SK-N-SH (cell line): Measurements from ENCODE around the gene BEND3.

Experiments
- CHD2 ChIP-seq: fragments of 150-350 bp; IDR thresholded peaks from 2 replicates; pipeline ENCODE4 v1.6.1; 2018; ENCODE audit warnings: low read length; ENCODE audit not compliant: partially characterized antibody
- JUND ChIP-seq: IDR thresholded peaks from 2 replicates; pipeline ENCODE4 v1.4.0; 2012
- POLR2AphosphoS5 ChIP-seq: IDR thresholded peaks from 2 replicates; pipeline ENCODE4 v1.6.1; 2012; ENCODE audit warnings: low read depth, low read length
- TAF1 ChIP-seq: IDR thresholded peaks from 2 replicates; pipeline ENCODE4 v1.6.1; 2012; ENCODE audit warnings: low read depth, mild to moderate bottlenecking, low read length, moderate library complexity, borderline replicate concordance
- YY1 ChIP-seq: IDR thresholded peaks from 2 replicates; pipeline ENCODE4 v1.4.0; 2012; ENCODE audit warnings: low read depth, mild to moderate bottlenecking
- TF ChIP-seq, protein P1 (sequence below): fragments of 200-600 bp; sonication (generic); IDR thresholded peaks from 2 replicates; pipeline ENCODE4 v1.6.1; 2017; ENCODE audit warnings: antibody characterized with exemption, mild to moderate bottlenecking, moderate library complexity

DNA sequence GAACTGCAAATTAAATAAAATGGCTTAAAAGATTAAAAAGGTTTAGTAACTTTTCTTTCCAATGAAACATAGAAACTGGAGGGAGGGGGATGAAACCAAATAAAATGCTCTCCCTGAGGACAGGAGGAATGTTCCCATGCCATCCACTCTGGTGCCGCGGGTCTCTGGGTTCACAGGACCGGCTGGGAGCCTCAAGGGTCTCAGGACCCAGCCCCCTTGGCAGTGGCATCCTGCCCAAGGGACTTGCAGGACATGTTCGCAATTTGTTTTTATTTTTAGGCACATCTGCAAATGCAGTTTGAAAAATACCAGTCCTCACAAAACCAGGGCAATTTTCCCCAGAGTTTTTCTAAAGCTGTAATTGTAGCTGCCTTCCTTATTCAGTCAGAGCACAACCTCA is 7.5 kb downstream of the BEND3 start:
- TF ChIP-seq POLR2AphosphoS5 (no peak), TAF1 (no peak), YY1 (no peak), CHD2 (no peak), JUND (no peak)
- TF ChIP-seq, protein P1, sequence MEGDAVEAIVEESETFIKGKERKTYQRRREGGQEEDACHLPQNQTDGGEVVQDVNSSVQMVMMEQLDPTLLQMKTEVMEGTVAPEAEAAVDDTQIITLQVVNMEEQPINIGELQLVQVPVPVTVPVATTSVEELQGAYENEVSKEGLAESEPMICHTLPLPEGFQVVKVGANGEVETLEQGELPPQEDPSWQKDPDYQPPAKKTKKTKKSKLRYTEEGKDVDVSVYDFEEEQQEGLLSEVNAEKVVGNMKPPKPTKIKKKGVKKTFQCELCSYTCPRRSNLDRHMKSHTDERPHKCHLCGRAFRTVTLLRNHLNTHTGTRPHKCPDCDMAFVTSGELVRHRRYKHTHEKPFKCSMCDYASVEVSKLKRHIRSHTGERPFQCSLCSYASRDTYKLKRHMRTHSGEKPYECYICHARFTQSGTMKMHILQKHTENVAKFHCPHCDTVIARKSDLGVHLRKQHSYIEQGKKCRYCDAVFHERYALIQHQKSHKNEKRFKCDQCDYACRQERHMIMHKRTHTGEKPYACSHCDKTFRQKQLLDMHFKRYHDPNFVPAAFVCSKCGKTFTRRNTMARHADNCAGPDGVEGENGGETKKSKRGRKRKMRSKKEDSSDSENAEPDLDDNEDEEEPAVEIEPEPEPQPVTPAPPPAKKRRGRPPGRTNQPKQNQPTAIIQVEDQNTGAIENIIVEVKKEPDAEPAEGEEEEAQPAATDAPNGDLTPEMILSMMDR, result no peak
